ENCODE results near the gene VPS9D1.

GRCh38 chr16:89759746-89760340 is 39.1 kb upstream of the VPS9D1 start:
- no peak for TF ChIP-seq CTCF (IDR thresholded peaks at IDR 0.05)
- TF ChIP-seq EP300 (IDR thresholded peaks at IDR 0.05) = no peak
- TF ChIP-seq POLR2A (IDR thresholded peaks at IDR 0.05) = no peak

All from ovary (tissue), 3 donors.